DND-41 (cell line): Measurements from ENCODE around the gene INO80.

Experiments
- CTCF ChIP-seq: IDR thresholded peaks from 2 replicates; pipeline ENCODE4 v1.5.1; 2012; ENCODE audit warnings: borderline replicate concordance, low read length, moderate library complexity, mild to moderate bottlenecking; ENCODE audit not compliant: poor library complexity, severe bottlenecking; ENCODE audit errors: extremely low read depth
- EZH2 ChIP-seq: IDR thresholded peaks from 3 replicates; pipeline ENCODE4 v1.6.1; 2012; ENCODE audit warnings: borderline replicate concordance, low read depth, mild to moderate bottlenecking, moderate library complexity, low read length, inconsistent platforms; ENCODE audit not compliant: severe bottlenecking

GRCh38 chr15:41018534-41018933, 97.5 kb downstream of the INO80 start:
- TF ChIP-seq CTCF (no peak), EZH2 (no peak)
